K562 (cell line): ENCODE data around the gene IKZF3. TPM values are rescaled to one million over a fixed set of nuclear protein-coding genes. Genes with fewer than 3 reads are reported as not detected.

ENCODE experiments used
- ATAC-seq: fragments of 200-7000 bp; cut with Tn5 transposase; 3 replicates; pipeline ENCODE4 v1.9.1; 2020; ENCODE audit warnings: moderate library complexity
- BruUV-seq: library from RNA; stranded (reverse); fragments of 400-500 nt; replicated peaks from 2 replicates; lab custom pipeline; 2021; lab: Mats Ljungman, UMichigan
- CTCF ChIA-PET: fragments of 300-600 bp; formaldehyde crosslinking; extraction: SDS; loops from one replicate; lab custom pipeline; 2021; ENCODE audit warnings: low intra/inter-chr PET ratio; lab: Yijun Ruan, JAX
- POLR2A ChIA-PET: fragments of 300-600, 350-650 bp; sonication (Branson Sonifier 250); formaldehyde crosslinking; extraction: SDS; loops from one replicate; lab custom pipeline; 2021; ENCODE audit warnings: antibody characterized with exemption, inconsistent platforms; lab: Yijun Ruan, JAX
- DNase-seq, 4 experiments: peaks; one replicate each; pipeline versions ENCODE4 v3.0.0 to v3.0.0-alpha.2; 2011 to 2018; ENCODE audit warnings: low spot score in 3 of 4, mixed read lengths in 3 of 4; ENCODE audit errors: extremely low read depth in 1 of 4
- FAIRE-seq: peaks from 2 replicates; lab custom pipeline; 2011; peaks lifted over from hg19 to GRCh38; lab: Jason Lieb, UNC
- H2AFZ ChIP-seq: 2 replicates; pipeline ENCODE4 v1.6.0; 2011; ENCODE audit warnings: low read depth, low read length, control low read depth, inconsistent platforms
- H3K27ac ChIP-seq: fragments of 200-600 bp; 3 replicates; pipeline ENCODE4 v1.8.0; 2011; ENCODE audit warnings: low read depth, mild to moderate bottlenecking, control low read depth, inconsistent platforms, low read length, moderate library complexity, mixed read lengths; ENCODE audit errors: extremely low read depth
- H3K27me3 ChIP-seq, 2 experiments: fragments of 300-600 bp in 1 of 2; 2 replicates in 1 of 2; 3 replicates in 1 of 2; pipeline versions ENCODE4 v1.6.0 to v1.8.0; 2011; ENCODE audit warnings: inconsistent platforms in 2 of 2, low read length in 2 of 2, mild to moderate bottlenecking in 1 of 2, mixed read lengths in 1 of 2, moderate library complexity in 1 of 2; ENCODE audit not compliant: control insufficient read depth in 2 of 2, insufficient read depth in 2 of 2
- H3K36me3 ChIP-seq: fragments of 300-600 bp; 3 replicates; pipeline ENCODE4 v1.8.0; 2011; ENCODE audit warnings: mild to moderate bottlenecking, low read length, inconsistent platforms; ENCODE audit not compliant: control insufficient read depth, insufficient read depth
- H3K4me1 ChIP-seq, 2 experiments: fragments of 200-600 bp in 1 of 2; replicated peaks in 1 of 2; 2 replicates in 1 of 2; 3 replicates in 1 of 2; pipeline versions ENCODE4 v1.5.1 to v1.8.0; 2011; ENCODE audit warnings: inconsistent platforms in 2 of 2, low read length in 2 of 2, mild to moderate bottlenecking in 1 of 2, mixed read lengths in 1 of 2, moderate library complexity in 1 of 2; ENCODE audit not compliant: control insufficient read depth in 2 of 2, insufficient read depth in 2 of 2
- H3K4me2 ChIP-seq: 2 replicates; pipeline ENCODE4 v1.6.1; 2011; ENCODE audit warnings: low read length, control low read depth, inconsistent platforms, mixed read lengths; ENCODE audit not compliant: insufficient read depth
- H3K4me3 ChIP-seq: fragments of 200-600 bp; sonication (generic), shearing (Covaris generic); 2 replicates; pipeline ENCODE4 v1.5.1; 2016; ENCODE audit warnings: control low read depth, inconsistent platforms
- H3K79me2 ChIP-seq: fragments of 200-600 bp; 3 replicates; pipeline ENCODE4 v1.8.0; 2011; ENCODE audit warnings: low read length, inconsistent platforms; ENCODE audit not compliant: control insufficient read depth, insufficient read depth
- H3K9ac ChIP-seq, 2 experiments: 2 replicates each; pipeline versions ENCODE4 v1.6.0 to v1.6.1; 2011; ENCODE audit warnings: low read depth in 2 of 2, low read length in 2 of 2, control low read depth in 1 of 2, inconsistent platforms in 1 of 2, mild to moderate bottlenecking in 1 of 2, mixed read lengths in 1 of 2; ENCODE audit not compliant: insufficient read depth in 1 of 2
- H3K9me1 ChIP-seq: one replicate; pipeline ENCODE4 v1.6.0; 2011; ENCODE audit warnings: inconsistent platforms, mild to moderate bottlenecking, low read length, moderate library complexity; ENCODE audit not compliant: control insufficient read depth, insufficient read depth
- H3K9me3 ChIP-seq: replicated peaks from 2 replicates; pipeline ENCODE4 v1.5.1; 2011; ENCODE audit warnings: low read depth, low read length, inconsistent platforms; ENCODE audit not compliant: control insufficient read depth, insufficient read depth
- H4K20me1 ChIP-seq: replicated peaks from 2 replicates; pipeline ENCODE4 v1.6.1; 2011; ENCODE audit warnings: low read length, inconsistent platforms, mixed read lengths; ENCODE audit not compliant: control insufficient read depth, insufficient read depth
- FOSL1 ChIP-seq: fragments of 200-800 bp; sonication (Bioruptor generic); conservative IDR thresholded peaks from 2 replicates; pipeline ENCODE4 v1.6.1; 2016; ENCODE audit warnings: missing genetic modification characterization, missing compliant biosample characterization
- GTF2E2 ChIP-seq: fragments of 200-800 bp; sonication (Bioruptor generic); IDR thresholded peaks from 2 replicates; pipeline ENCODE4 v1.6.1; 2016; ENCODE audit warnings: missing genetic modification characterization, missing compliant biosample characterization
- HMGXB4 ChIP-seq: sonication (generic); formaldehyde crosslinking; IDR thresholded peaks from 2 replicates; pipeline ENCODE4 v1.8.1; 2023; ENCODE audit warnings: mild to moderate bottlenecking, missing genetic modification reagents
- HNRNPUL1 ChIP-seq: fragments of 200-400 bp; formaldehyde crosslinking; IDR thresholded peaks from 2 replicates; pipeline ENCODE4 v1.6.1; 2017; ENCODE audit warnings: low read length
- MAX ChIP-seq: sonication (generic); formaldehyde crosslinking; IDR thresholded peaks from 2 replicates; pipeline ENCODE4 v1.9.0; 2022; ENCODE audit warnings: mild to moderate bottlenecking, missing genetic modification reagents
- MTA1 ChIP-seq: fragments of 450-650 bp; IDR thresholded peaks from 2 replicates; pipeline ENCODE4 v1.6.1; 2017; ENCODE audit warnings: borderline replicate concordance
- RBM22 ChIP-seq: fragments of 200-400 bp; formaldehyde crosslinking; IDR thresholded peaks from 2 replicates; pipeline ENCODE4 v1.6.1; 2018; ENCODE audit warnings: low read length, low read depth; ENCODE audit not compliant: poor library complexity, severe bottlenecking
- XRCC3 ChIP-seq: fragments of 450-650 bp; IDR thresholded peaks from 2 replicates; pipeline ENCODE4 v1.6.1; 2017; ENCODE audit warnings: mild to moderate bottlenecking, moderate library complexity
- ZNF212 ChIP-seq: fragments of 450-650 bp; formaldehyde crosslinking; IDR thresholded peaks from 2 replicates; pipeline ENCODE4 v1.4.0; 2020; ENCODE audit warnings: mild to moderate bottlenecking
- WGBS: fragments of 100-300 bp; shearing (Covaris generic); methylation state at CpG from one replicate; pipeline ENCODE4 v1.1.6; 2016; ENCODE audit warnings: low coverage, mixed read lengths; ENCODE audit not compliant: insufficient coverage; ENCODE audit errors: missing lambda C conversion rate; 5-methylcytosine and 5-hydroxymethylcytosine counted together
- in situ Hi-C: fragments of 300-500 bp; cut with MboI; formaldehyde crosslinking; loops from 4 replicates; pipeline ENCODE4 v1.15.0; 2018; ENCODE audit warnings: inconsistent platforms, mixed read lengths
- intact Hi-C: fragments of 100-400 bp; cut with micrococcal nuclease; formaldehyde crosslinking; loops from 2 replicates; pipeline ENCODE4 v1.14.2; 2022
- polyA plus RNA-seq, 8 experiments: library from polyadenylated mRNA; depleted of rRNA in 4 of 8; stranded (reverse) in 5 of 8; unstranded in 3 of 8; fragments of >200 nt; fragmentation: Nextera tagmentation in 2 of 8; fragmentation: Illumina TruSeq in 1 of 8; extraction: Ambion mirVana in 2 of 8; extraction: Trizol in 1 of 8; gene quantifications; 2 replicates each; pipeline versions ENCODE4 v1.2.1 to v1.2.3, GENCODE V29; 2011 to 2014; ENCODE audit warnings: inconsistent platforms in 1 of 8, missing spikeins in 1 of 8
- total RNA-seq, 7 experiments: library from RNA; depleted of rRNA in 6 of 7; stranded (reverse); fragments of >200 nt in 6 of 7; fragmentation: Illumina TruSeq in 2 of 7; extraction: Trizol in 2 of 7; gene quantifications; 2 replicates each; pipeline versions ENCODE4 v1.2.1 to v1.2.3, GENCODE V29; 2011 to 2021; ENCODE audit warnings: low replicate concordance in 1 of 7

The IKZF3 gene
- total and polyA plus RNA-seq, 9 of the 15 experiments (the other 6 are each of a cell fraction or from before 2014, with no cell fraction given), result 0.06 to 1.6 (median 0.62) TPM

GRCh38 chr17:39757176-39757662, 106.9 kb downstream of the IKZF3 start:
- H3K4me1 ChIP-seq, result peaks cover 7 to 30% of the 10 kb centered on the region in 2 experiments; a peak in 4 of 5 replicates
- FAIRE-seq (no peak), ATAC-seq (no peak), DNase-seq (no peak)
- H3K9me3 ChIP-seq, result no peaks in the 10 kb centered on the region
- ChIA-PET CTCF (interaction anchor here (6.1 kb wide), 1 partner anchor 135 kb away, joined by 118 read pairs; no protein-coding TSS in a partner anchor), POLR2A (interaction anchor here (1.0 kb wide), 1 partner anchor 77 kb away, joined by 3 read pairs; no protein-coding TSS in a partner anchor)
- in situ Hi-C loops, result loop anchor here (5.0 kb wide), 1 partner anchor 135 kb away; no protein-coding TSS in a partner anchor
- BruUV-seq, result no TSS peak
- 0 out of 2 replicates have a peak overlapping the region, but pooled peaks have one; percentile 23 for H2AFZ ChIP-seq
- H3K9ac ChIP-seq, result no peak overlapping the region
- no peaks in the 10 kb centered on the region for H3K36me3 ChIP-seq
- H3K79me2 ChIP-seq, result no peaks in the 10 kb centered on the region
- H3K27me3 ChIP-seq, result peaks cover 11 to 20% of the 10 kb centered on the region in 2 experiments; a peak in 3 of 5 replicates
- TF ChIP-seq HMGXB4, result no peak
- no peak for TF ChIP-seq XRCC3
- no peak for TF ChIP-seq GTF2E2 (tag)
- no peak for TF ChIP-seq ZNF212 (CRISPR knock-in tag)
- TF ChIP-seq RBM22, result no peak
- TF ChIP-seq FOSL1 (tag), result no peak
- TF ChIP-seq MTA1, result no peak
- no peak for TF ChIP-seq HNRNPUL1
- TF ChIP-seq MAX (CRISPR knock-in tag), result no peak
- no peaks in the 10 kb centered on the region for H3K9me1 ChIP-seq
- WGBS, result 9% methylated on average over 4 of the region's 4 CpGs
- H3K4me3 ChIP-seq, result no peak overlapping the region
- no peaks in the 10 kb centered on the region for H4K20me1 ChIP-seq
- H3K4me2 ChIP-seq, result no peak overlapping the region
- no peak overlapping the region for H3K27ac ChIP-seq
- intact Hi-C loops, result no loop called here
